K562 (cell line): Measurements from ENCODE around the gene NXPH4. TPM values are rescaled to one million over a fixed set of nuclear protein-coding genes. Genes with fewer than 3 reads are reported as not detected.
A peak's percentile ranks its signal among the peaks of the same experiment; 100 is the strongest.

Experiments used
- ATAC-seq: fragments of 200-7000 bp; cut with Tn5 transposase; 3 replicates; pipeline ENCODE4 v1.9.1; 2020; ENCODE audit warnings: moderate library complexity
- BruUV-seq: library from RNA; stranded (reverse); fragments of 400-500 nt; replicated peaks from 2 replicates; lab custom pipeline; 2021; lab: Mats Ljungman, UMichigan
- CTCF ChIA-PET: fragments of 300-600 bp; formaldehyde crosslinking; extraction: SDS; loops from one replicate; lab custom pipeline; 2021; ENCODE audit warnings: low intra/inter-chr PET ratio; lab: Yijun Ruan, JAX
- POLR2A ChIA-PET: fragments of 300-600, 350-650 bp; sonication (Branson Sonifier 250); formaldehyde crosslinking; extraction: SDS; loops from one replicate; lab custom pipeline; 2021; ENCODE audit warnings: antibody characterized with exemption, inconsistent platforms; lab: Yijun Ruan, JAX
- DNase-seq, 4 experiments: peaks; one replicate each; pipeline versions ENCODE4 v3.0.0 to v3.0.0-alpha.2; 2011 to 2018; ENCODE audit warnings: low spot score in 3 of 4, mixed read lengths in 3 of 4; ENCODE audit errors: extremely low read depth in 1 of 4
- FAIRE-seq: peaks from 2 replicates; lab custom pipeline; 2011; peaks lifted over from hg19 to GRCh38; lab: Jason Lieb, UNC
- H2AFZ ChIP-seq: 2 replicates; pipeline ENCODE4 v1.6.0; 2011; ENCODE audit warnings: low read depth, low read length, control low read depth, inconsistent platforms
- H3K27ac ChIP-seq: fragments of 200-600 bp; 3 replicates; pipeline ENCODE4 v1.8.0; 2011; ENCODE audit warnings: low read depth, mild to moderate bottlenecking, control low read depth, inconsistent platforms, low read length, moderate library complexity, mixed read lengths; ENCODE audit errors: extremely low read depth
- H3K27me3 ChIP-seq, 2 experiments: fragments of 300-600 bp in 1 of 2; 2 replicates in 1 of 2; 3 replicates in 1 of 2; pipeline versions ENCODE4 v1.6.0 to v1.8.0; 2011; ENCODE audit warnings: inconsistent platforms in 2 of 2, low read length in 2 of 2, mild to moderate bottlenecking in 1 of 2, mixed read lengths in 1 of 2, moderate library complexity in 1 of 2; ENCODE audit not compliant: control insufficient read depth in 2 of 2, insufficient read depth in 2 of 2
- H3K36me3 ChIP-seq: fragments of 300-600 bp; 3 replicates; pipeline ENCODE4 v1.8.0; 2011; ENCODE audit warnings: mild to moderate bottlenecking, low read length, inconsistent platforms; ENCODE audit not compliant: control insufficient read depth, insufficient read depth
- H3K4me1 ChIP-seq, 2 experiments: fragments of 200-600 bp in 1 of 2; replicated peaks in 1 of 2; 2 replicates in 1 of 2; 3 replicates in 1 of 2; pipeline versions ENCODE4 v1.5.1 to v1.8.0; 2011; ENCODE audit warnings: inconsistent platforms in 2 of 2, low read length in 2 of 2, mild to moderate bottlenecking in 1 of 2, mixed read lengths in 1 of 2, moderate library complexity in 1 of 2; ENCODE audit not compliant: control insufficient read depth in 2 of 2, insufficient read depth in 2 of 2
- H3K4me2 ChIP-seq: 2 replicates; pipeline ENCODE4 v1.6.1; 2011; ENCODE audit warnings: low read length, control low read depth, inconsistent platforms, mixed read lengths; ENCODE audit not compliant: insufficient read depth
- H3K4me3 ChIP-seq: fragments of 200-600 bp; sonication (generic), shearing (Covaris generic); 2 replicates; pipeline ENCODE4 v1.5.1; 2016; ENCODE audit warnings: control low read depth, inconsistent platforms
- H3K79me2 ChIP-seq: fragments of 200-600 bp; 3 replicates; pipeline ENCODE4 v1.8.0; 2011; ENCODE audit warnings: low read length, inconsistent platforms; ENCODE audit not compliant: control insufficient read depth, insufficient read depth
- H3K9ac ChIP-seq, 2 experiments: 2 replicates each; pipeline versions ENCODE4 v1.6.0 to v1.6.1; 2011; ENCODE audit warnings: low read depth in 2 of 2, low read length in 2 of 2, control low read depth in 1 of 2, inconsistent platforms in 1 of 2, mild to moderate bottlenecking in 1 of 2, mixed read lengths in 1 of 2; ENCODE audit not compliant: insufficient read depth in 1 of 2
- H3K9me1 ChIP-seq: one replicate; pipeline ENCODE4 v1.6.0; 2011; ENCODE audit warnings: inconsistent platforms, mild to moderate bottlenecking, low read length, moderate library complexity; ENCODE audit not compliant: control insufficient read depth, insufficient read depth
- H3K9me3 ChIP-seq: replicated peaks from 2 replicates; pipeline ENCODE4 v1.5.1; 2011; ENCODE audit warnings: low read depth, low read length, inconsistent platforms; ENCODE audit not compliant: control insufficient read depth, insufficient read depth
- H4K20me1 ChIP-seq: replicated peaks from 2 replicates; pipeline ENCODE4 v1.6.1; 2011; ENCODE audit warnings: low read length, inconsistent platforms, mixed read lengths; ENCODE audit not compliant: control insufficient read depth, insufficient read depth
- HNRNPL ChIP-seq: fragments of 200-400 bp; formaldehyde crosslinking; IDR thresholded peaks from 2 replicates; pipeline ENCODE4 v1.6.1; 2017; ENCODE audit warnings: low read depth, mild to moderate bottlenecking, low read length
- TCF7L2 ChIP-seq: fragments of 150-350 bp; IDR thresholded peaks from 2 replicates; pipeline ENCODE4 v1.6.1; 2016; ENCODE audit warnings: low read depth, mild to moderate bottlenecking, low read length, moderate library complexity
- TEAD1 ChIP-seq, 2 experiments: fragments of 450-650 bp in 1 of 2; sonication (generic) in 1 of 2; formaldehyde crosslinking; IDR thresholded peaks; 2 replicates each; pipeline versions ENCODE4 v1.4.0 to v1.8.0; 2020 to 2022; ENCODE audit warnings: mild to moderate bottlenecking in 2 of 2, missing genetic modification reagents in 1 of 2
- WGBS: fragments of 100-300 bp; shearing (Covaris generic); methylation state at CpG from one replicate; pipeline ENCODE4 v1.1.6; 2016; ENCODE audit warnings: low coverage, mixed read lengths; ENCODE audit not compliant: insufficient coverage; ENCODE audit errors: missing lambda C conversion rate; 5-methylcytosine and 5-hydroxymethylcytosine counted together
- in situ Hi-C: fragments of 300-500 bp; cut with MboI; formaldehyde crosslinking; loops from 4 replicates; pipeline ENCODE4 v1.15.0; 2018; ENCODE audit warnings: inconsistent platforms, mixed read lengths
- intact Hi-C: fragments of 100-400 bp; cut with micrococcal nuclease; formaldehyde crosslinking; loops from 2 replicates; pipeline ENCODE4 v1.14.2; 2022
- polyA plus RNA-seq, 8 experiments: library from polyadenylated mRNA; depleted of rRNA in 4 of 8; stranded (reverse) in 5 of 8; unstranded in 3 of 8; fragments of >200 nt; fragmentation: Nextera tagmentation in 2 of 8; fragmentation: Illumina TruSeq in 1 of 8; extraction: Ambion mirVana in 2 of 8; extraction: Trizol in 1 of 8; gene quantifications; 2 replicates each; pipeline versions ENCODE4 v1.2.1 to v1.2.3, GENCODE V29; 2011 to 2014; ENCODE audit warnings: inconsistent platforms in 1 of 8, missing spikeins in 1 of 8
- total RNA-seq, 7 experiments: library from RNA; depleted of rRNA in 6 of 7; stranded (reverse); fragments of >200 nt in 6 of 7; fragmentation: Illumina TruSeq in 2 of 7; extraction: Trizol in 2 of 7; gene quantifications; 2 replicates each; pipeline versions ENCODE4 v1.2.1 to v1.2.3, GENCODE V29; 2011 to 2021; ENCODE audit warnings: low replicate concordance in 1 of 7
- TF ChIP-seq, protein P1 (sequence below): fragments of 450-650 bp; formaldehyde crosslinking; IDR thresholded peaks from 2 replicates; pipeline ENCODE4 v1.4.0; 2020; ENCODE audit warnings: mild to moderate bottlenecking, moderate library complexity
- TF ChIP-seq, protein P2 (sequence below): fragments of 250-450 bp; sonication (Bioruptor Pico); IDR thresholded peaks from 2 replicates; pipeline ENCODE4 v1.4.0; 2020; ENCODE audit warnings: borderline replicate concordance

Gene NXPH4
- total and polyA plus RNA-seq, 9 of the 15 experiments (the other 6 are each of a cell fraction or from before 2014, with no cell fraction given): 0.49 to 2.7 (median 1.1) TPM; not detected in 4

- in situ Hi-C loops (no loop called here), intact Hi-C loops (no loop called here)
- Histone ChIP-seq H3K9me3 (no peaks in the 10 kb centered on the region), H3K4me1 (peaks cover 9 to 40% of the 10 kb centered on the region in 2 experiments; a peak in 4 of 5 replicates), H3K4me3 (no peak overlapping the region), H2AFZ (no peak overlapping the region), H4K20me1 (peaks cover 23% of the 10 kb centered on the region), H3K36me3 (no peaks in the 10 kb centered on the region), H3K27ac (no peak overlapping the region), H3K79me2 (no peaks in the 10 kb centered on the region), H3K27me3 (peaks cover 19 to 70% of the 10 kb centered on the region in 2 experiments; a peak in 4 of 5 replicates), H3K4me2 (no peak overlapping the region), H3K9ac (peak overlapping the region in 1 of 2 experiments; percentile 28; a peak in 1 of 4 replicates), H3K9me1 (peaks cover 2% of the 10 kb centered on the region)
- FAIRE-seq: no peak
- DNase-seq: no peak
- TF ChIP-seq HNRNPL (no peak), TEAD1 (CRISPR knock-in tag; IDR thresholded peaks at IDR 0.05) (no peak), TCF7L2 (no peak)
- TF ChIP-seq, protein P1, sequence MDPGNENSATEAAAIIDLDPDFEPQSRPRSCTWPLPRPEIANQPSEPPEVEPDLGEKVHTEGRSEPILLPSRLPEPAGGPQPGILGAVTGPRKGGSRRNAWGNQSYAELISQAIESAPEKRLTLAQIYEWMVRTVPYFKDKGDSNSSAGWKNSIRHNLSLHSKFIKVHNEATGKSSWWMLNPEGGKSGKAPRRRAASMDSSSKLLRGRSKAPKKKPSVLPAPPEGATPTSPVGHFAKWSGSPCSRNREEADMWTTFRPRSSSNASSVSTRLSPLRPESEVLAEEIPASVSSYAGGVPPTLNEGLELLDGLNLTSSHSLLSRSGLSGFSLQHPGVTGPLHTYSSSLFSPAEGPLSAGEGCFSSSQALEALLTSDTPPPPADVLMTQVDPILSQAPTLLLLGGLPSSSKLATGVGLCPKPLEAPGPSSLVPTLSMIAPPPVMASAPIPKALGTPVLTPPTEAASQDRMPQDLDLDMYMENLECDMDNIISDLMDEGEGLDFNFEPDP (CRISPR knock-in tag): no peak
- TF ChIP-seq, protein P2, sequence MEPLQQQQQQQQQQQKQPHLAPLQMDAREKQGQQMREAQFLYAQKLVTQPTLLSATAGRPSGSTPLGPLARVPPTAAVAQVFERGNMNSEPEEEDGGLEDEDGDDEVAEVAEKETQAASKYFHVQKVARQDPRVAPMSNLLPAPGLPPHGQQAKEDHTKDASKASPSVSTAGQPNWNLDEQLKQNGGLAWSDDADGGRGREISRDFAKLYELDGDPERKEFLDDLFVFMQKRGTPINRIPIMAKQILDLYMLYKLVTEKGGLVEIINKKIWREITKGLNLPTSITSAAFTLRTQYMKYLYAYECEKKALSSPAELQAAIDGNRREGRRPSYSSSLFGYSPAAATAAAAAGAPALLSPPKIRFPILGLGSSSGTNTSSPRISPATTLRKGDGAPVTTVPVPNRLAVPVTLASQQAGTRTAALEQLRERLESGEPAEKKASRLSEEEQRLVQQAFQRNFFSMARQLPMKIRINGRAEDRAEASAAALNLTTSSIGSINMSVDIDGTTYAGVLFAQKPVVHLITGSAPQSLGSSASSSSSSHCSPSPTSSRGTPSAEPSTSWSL: no peak
- CTCF ChIA-PET: interaction anchor here (4.7 to 7.2 kb wide), 2 partner anchors 27 to 33 kb away, joined by 80 to 186 read pairs; a partner anchor contains a TSS
- POLR2A ChIA-PET: interaction anchor here (1.2 kb wide), 1 partner anchor 21 kb away, joined by 4 read pairs; no protein-coding TSS in a partner anchor
- no peak for ATAC-seq
- WGBS: 24% methylated on average over 11 of the region's 15 CpGs
- no TSS peak for BruUV-seq
These were observed 6.1 kb upstream of the NXPH4 start for GRCh38 chr12:57210461-57210860.
